ENCODE data around the gene PCBP3. TPM values are rescaled to one million over a fixed set of nuclear protein-coding genes. Genes with fewer than 3 reads are reported as not detected.
A peak's percentile ranks its signal among the peaks of the same experiment; 100 is the strongest.
"Not testable (repeated sequence)": the region's sequence is repeated elsewhere in the genome, so short reads cannot be mapped to it uniquely, and the experiment has no call there.

Gene PCBP3
- 6.4 TPM for polyA plus RNA-seq (2012; ENCODE audit: insufficient read depth, insufficient read length)

- peak; percentile 92 for DNase-seq (ENCODE audit: low read depth, low spot score)
- peak within 1 kb of the TSS; percentile 48 for H3K4me3 ChIP-seq (ENCODE audit: low read length)
These were observed at the start of gene PCBP3 for GRCh38 chr21:45643021-45643980. Gene PCBP3 (plus strand): TSS chr21:45643725. CDS start chr21:45850086, 206,361 bp downstream.

GRCh38 chr21:45594721-45595489, 48.6 kb upstream of the PCBP3 start:
- H3K4me3 ChIP-seq (ENCODE audit: low read length), result no peak overlapping the region
- DNase-seq (ENCODE audit: low read depth, low spot score), result no peak

- DNase-seq (ENCODE audit: low read depth, low spot score), result no peak
These were observed 47.8 kb upstream of the PCBP3 start for GRCh38 chr21:45595574-45596295.

GRCh38 chr21:45596704-45597318, 46.7 kb upstream of the PCBP3 start:
- peak; percentile 80 for DNase-seq (ENCODE audit: low read depth, low spot score)
- no peak overlapping the region for H3K4me3 ChIP-seq (ENCODE audit: low read length)

More at GRCh38 chr21:45595574-45596295, 47.8 kb upstream of the PCBP3 start:
- no peak overlapping the region for H3K4me3 ChIP-seq (ENCODE audit: low read length)

- no peak for DNase-seq (ENCODE audit: low read depth, low spot score)
These were observed 45.4 kb upstream of the PCBP3 start for GRCh38 chr21:45598109-45598508.

GRCh38 chr21:45598666-45599065, 44.9 kb upstream of the PCBP3 start:
- DNase-seq (ENCODE audit: low read depth, low spot score), result no peak
- H3K4me3 ChIP-seq (ENCODE audit: low read length), result no peak overlapping the region

More at GRCh38 chr21:45598109-45598508, 45.4 kb upstream of the PCBP3 start:
- H3K4me3 ChIP-seq (ENCODE audit: low read length), result no peak overlapping the region

- no peak overlapping the region for H3K4me3 ChIP-seq (ENCODE audit: low read length)
- DNase-seq (ENCODE audit: low read depth, low spot score), result no peak
These were observed 44.4 kb upstream of the PCBP3 start for GRCh38 chr21:45599146-45599581.

- no peak for DNase-seq (ENCODE audit: low read depth, low spot score)
- H3K4me3 ChIP-seq (ENCODE audit: low read length), result no peak overlapping the region
These were observed 43.3 kb upstream of the PCBP3 start for GRCh38 chr21:45600248-45600647.

- no peak overlapping the region for H3K4me3 ChIP-seq (ENCODE audit: low read length)
- no peak for DNase-seq (ENCODE audit: low read depth, low spot score)
These were observed 42.0 kb upstream of the PCBP3 start for GRCh38 chr21:45601551-45601950.

GRCh38 chr21:45602106-45602505, 41.4 kb upstream of the PCBP3 start:
- DNase-seq (ENCODE audit: low read depth, low spot score), result no peak
- H3K4me3 ChIP-seq (ENCODE audit: low read length), result no peak overlapping the region

GRCh38 chr21:45603481-45603880, 40.0 kb upstream of the PCBP3 start:
- DNase-seq (ENCODE audit: low read depth, low spot score), result no peak
- no peak overlapping the region for H3K4me3 ChIP-seq (ENCODE audit: low read length)

GRCh38 chr21:45604681-45605080, 38.8 kb upstream of the PCBP3 start:
- H3K4me3 ChIP-seq (ENCODE audit: low read length); DNase-seq (ENCODE audit: low read depth, low spot score): not testable (repeated sequence)

GRCh38 chr21:45607021-45607908, 36.3 kb upstream of the PCBP3 start:
- no peak overlapping the region for H3K4me3 ChIP-seq (ENCODE audit: low read length)
- DNase-seq (ENCODE audit: low read depth, low spot score), result no peak

GRCh38 chr21:45607909-45608295, 35.6 kb upstream of the PCBP3 start:
- no peak overlapping the region for H3K4me3 ChIP-seq (ENCODE audit: low read length)
- no peak for DNase-seq (ENCODE audit: low read depth, low spot score)

- DNase-seq (ENCODE audit: low read depth, low spot score); H3K4me3 ChIP-seq (ENCODE audit: low read length): not testable (repeated sequence)
These were observed 34.6 kb upstream of the PCBP3 start for GRCh38 chr21:45608747-45609470.

- H3K4me3 ChIP-seq (ENCODE audit: low read length); DNase-seq (ENCODE audit: low read depth, low spot score): not testable (repeated sequence)
These were observed 33.9 kb upstream of the PCBP3 start for GRCh38 chr21:45609616-45610015.

- DNase-seq (ENCODE audit: low read depth, low spot score), result no peak
- no peak overlapping the region for H3K4me3 ChIP-seq (ENCODE audit: low read length)
These were observed 32.2 kb upstream of the PCBP3 start for GRCh38 chr21:45611296-45611695.

Data from Jurkat, Clone E6-1 (cell line).